Prostate gland (tissue), 2 donors: ENCODE data around the gene CFAP100.

Experiments
- POLR2A ChIP-seq: fragments of 450-650 bp; IDR thresholded peaks from one replicate; pipeline ENCODE4 v1.6.1; 2016; ENCODE audit warnings: antibody characterized with exemption, mild to moderate bottlenecking
- POLR2AphosphoS5 ChIP-seq: sonication (generic); formaldehyde crosslinking; IDR thresholded peaks from one replicate; pipeline ENCODE4 v1.6.1; 2017; ENCODE audit warnings: antibody characterized with exemption
- TF ChIP-seq, protein P1 (sequence below), 4 experiments: fragments of 200-600 bp in 2 of 4; fragments of 450-650 bp in 2 of 4; sonication (generic) in 2 of 4; IDR thresholded peaks; 1 replicate in 3 of 4; 2 replicates in 1 of 4; pipeline ENCODE4 v1.5.1; 2016 to 2019; ENCODE audit warnings: antibody characterized with exemption in 4 of 4, mild to moderate bottlenecking in 2 of 4, moderate library complexity in 2 of 4

- TF ChIP-seq, protein P1, sequence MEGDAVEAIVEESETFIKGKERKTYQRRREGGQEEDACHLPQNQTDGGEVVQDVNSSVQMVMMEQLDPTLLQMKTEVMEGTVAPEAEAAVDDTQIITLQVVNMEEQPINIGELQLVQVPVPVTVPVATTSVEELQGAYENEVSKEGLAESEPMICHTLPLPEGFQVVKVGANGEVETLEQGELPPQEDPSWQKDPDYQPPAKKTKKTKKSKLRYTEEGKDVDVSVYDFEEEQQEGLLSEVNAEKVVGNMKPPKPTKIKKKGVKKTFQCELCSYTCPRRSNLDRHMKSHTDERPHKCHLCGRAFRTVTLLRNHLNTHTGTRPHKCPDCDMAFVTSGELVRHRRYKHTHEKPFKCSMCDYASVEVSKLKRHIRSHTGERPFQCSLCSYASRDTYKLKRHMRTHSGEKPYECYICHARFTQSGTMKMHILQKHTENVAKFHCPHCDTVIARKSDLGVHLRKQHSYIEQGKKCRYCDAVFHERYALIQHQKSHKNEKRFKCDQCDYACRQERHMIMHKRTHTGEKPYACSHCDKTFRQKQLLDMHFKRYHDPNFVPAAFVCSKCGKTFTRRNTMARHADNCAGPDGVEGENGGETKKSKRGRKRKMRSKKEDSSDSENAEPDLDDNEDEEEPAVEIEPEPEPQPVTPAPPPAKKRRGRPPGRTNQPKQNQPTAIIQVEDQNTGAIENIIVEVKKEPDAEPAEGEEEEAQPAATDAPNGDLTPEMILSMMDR (IDR thresholded peaks at IDR 0.05): no peak
- TF ChIP-seq POLR2AphosphoS5 (no peak), POLR2A (no peak)
Measured at GRCh38 chr3:126356373-126357264, 38.1 kb upstream of the CFAP100 start.
